PC-3 (cell line): ENCODE data around the gene DDX17. TPM values are rescaled to one million over a fixed set of nuclear protein-coding genes. Genes with fewer than 3 reads are reported as not detected.

Experiments used
- ATAC-seq: fragments of 200-7000 bp; cut with Tn5 transposase; 2 replicates; pipeline ENCODE4 v1.9.1; 2020; ENCODE audit warnings: mild to moderate bottlenecking, moderate library complexity
- BruUV-seq: library from RNA; stranded (reverse); fragments of 400-500 nt; replicated peaks from 2 replicates; lab custom pipeline; 2021; lab: Mats Ljungman, UMichigan
- CTCF ChIA-PET: fragments of 300-600 bp; sonication (Branson Sonifier 250); formaldehyde crosslinking; loops from one replicate; lab custom pipeline; 2022; ENCODE audit warnings: antibody characterized with exemption; lab: Charles Lee
- POLR2A ChIA-PET: fragments of 300-600 bp; sonication (Branson Sonifier 250); formaldehyde crosslinking; loops from one replicate; lab custom pipeline; 2022; ENCODE audit warnings: antibody characterized with exemption; ENCODE audit not compliant: unreplicated experiment; lab: Charles Lee
- DNase-seq: peaks from one replicate; pipeline ENCODE4 v3.0.0-alpha.2; 2015
- H2AFZ ChIP-seq: fragments of 300-600 bp; sonication (generic); 2 replicates; pipeline ENCODE4 v1.6.0; 2016; ENCODE audit warnings: antibody characterized with exemption, low read length
- H3F3A ChIP-seq: fragments of 300-600 bp; sonication (generic); one replicate; pipeline ENCODE4 v1.6.0; 2017; ENCODE audit warnings: antibody characterized with exemption, low read length, control low read depth, mild to moderate bottlenecking; ENCODE audit not compliant: unreplicated experiment
- H3K27ac ChIP-seq: fragments of 300-600 bp; sonication (generic); 2 replicates; pipeline ENCODE4 v1.5.1; 2016; ENCODE audit warnings: mild to moderate bottlenecking, low read length
- H3K27me3 ChIP-seq: fragments of 300-600 bp; sonication (generic); 2 replicates; pipeline ENCODE4 v1.6.1; 2016; ENCODE audit warnings: low read length, mixed read lengths
- H3K36me3 ChIP-seq: fragments of 300-600 bp; sonication (generic); 2 replicates; pipeline ENCODE4 v1.6.1; 2016; ENCODE audit warnings: low read depth, mixed run types, low read length, mixed read lengths
- H3K4me1 ChIP-seq: fragments of 300-600 bp; sonication (generic); 2 replicates; pipeline ENCODE4 v1.5.1; 2016; ENCODE audit warnings: low read length; ENCODE audit not compliant: insufficient read depth
- H3K4me2 ChIP-seq: fragments of 300-600 bp; sonication (generic); 2 replicates; pipeline ENCODE4 v1.6.0; 2016; ENCODE audit warnings: low read length
- H3K4me3 ChIP-seq: fragments of 300-600 bp; sonication (generic); 2 replicates; pipeline ENCODE4 v1.5.1; 2016; ENCODE audit warnings: mild to moderate bottlenecking, low read length, mixed read lengths
- H3K79me2 ChIP-seq: fragments of 300-600 bp; sonication (generic); 2 replicates; pipeline ENCODE4 v1.6.1; 2017; ENCODE audit warnings: low read length, mixed read lengths
- H3K9ac ChIP-seq: fragments of 300-600 bp; sonication (generic); 2 replicates; pipeline ENCODE4 v1.6.0; 2016; ENCODE audit warnings: mild to moderate bottlenecking, low read length
- H3K9me2 ChIP-seq: fragments of 300-600 bp; sonication (generic); replicated peaks from 2 replicates; pipeline ENCODE4 v1.6.1; 2016; ENCODE audit warnings: mixed run types, low read length, mixed read lengths
- H3K9me3 ChIP-seq: fragments of 300-600 bp; sonication (generic); 2 replicates; pipeline ENCODE4 v1.6.1; 2016; ENCODE audit warnings: low read length, mixed read lengths
- H4K20me1 ChIP-seq: fragments of 300-600 bp; sonication (generic); 2 replicates; pipeline ENCODE4 v1.6.1; 2016; ENCODE audit warnings: low read length, mixed read lengths
- EZH2 ChIP-seq: fragments of 300-600 bp; sonication (generic); IDR thresholded peaks from one replicate; pipeline ENCODE4 v1.6.1; 2017; ENCODE audit warnings: antibody characterized with exemption, mild to moderate bottlenecking, low read length; ENCODE audit not compliant: unreplicated experiment
- EZH2phosphoT487 ChIP-seq: fragments of 300-600 bp; sonication (generic); IDR thresholded peaks from 2 replicates; pipeline ENCODE4 v1.6.1; 2018; ENCODE audit warnings: mild to moderate bottlenecking, antibody characterized with exemption, low read length, borderline replicate concordance
- intact Hi-C: fragments of 100-400 bp; cut with micrococcal nuclease; formaldehyde crosslinking; loops from 2 replicates; pipeline ENCODE4 v1.9.0; 2023
- total RNA-seq: library from RNA; depleted of rRNA; stranded (reverse); fragments of >200 nt; gene quantifications from 2 replicates; pipeline ENCODE4 v1.2.3, GENCODE V29; 2014
- TF ChIP-seq, protein P1 (sequence below): fragments of 300-600 bp; sonication (generic); conservative IDR thresholded peaks from 2 replicates; pipeline ENCODE4 v1.5.1; 2017; ENCODE audit warnings: antibody characterized with exemption, low read depth, mild to moderate bottlenecking, low read length

Gene DDX17
- total RNA-seq, 1 experiment from 2014 or later = 333 TPM

DNA sequence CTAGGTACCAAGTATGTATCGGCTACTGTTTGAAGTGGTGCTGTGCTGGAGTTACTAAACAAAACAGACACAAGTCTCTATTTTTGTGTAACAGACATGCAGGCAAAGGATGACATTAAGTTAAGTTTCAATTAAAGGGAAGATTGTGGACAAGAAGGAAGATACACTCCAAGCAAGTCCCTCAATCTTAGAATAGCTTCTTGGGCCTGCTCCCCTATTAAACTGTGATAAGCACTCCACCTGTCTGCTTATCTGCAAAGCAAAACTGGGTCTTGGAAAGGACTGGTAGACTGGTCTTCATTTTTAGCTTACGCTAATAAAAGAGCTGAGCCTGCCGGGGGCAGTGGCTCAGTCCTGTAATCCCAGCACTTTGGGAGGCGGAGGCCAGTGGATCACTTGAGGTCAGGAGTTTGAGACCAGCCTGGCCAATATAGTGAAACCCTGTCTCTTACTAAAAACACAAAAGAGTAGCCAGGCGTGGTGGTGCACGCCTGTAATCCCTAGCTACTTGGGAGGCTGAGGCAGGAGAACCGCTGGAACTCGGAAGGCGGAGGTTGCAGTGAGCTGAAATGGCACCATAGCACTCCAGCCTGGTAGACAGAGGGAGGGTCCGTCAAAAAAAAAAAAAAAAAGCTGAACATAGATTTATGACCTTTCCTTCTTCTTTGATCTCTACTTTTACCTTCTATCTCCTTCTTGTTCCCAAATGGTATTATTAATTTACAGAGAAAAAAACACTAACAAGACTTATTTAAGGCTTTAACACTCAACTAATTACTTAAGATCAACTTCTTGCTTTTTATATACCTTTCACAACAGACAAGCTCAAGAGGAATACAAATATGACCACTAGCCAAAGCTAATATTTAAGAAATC, 4.1 kb downstream of the DDX17 start:
- POLR2A ChIA-PET = no interaction called here
- Histone ChIP-seq H3K79me2 (peaks cover 83% of the 10 kb centered on the region), H3F3A (no peaks in the 10 kb centered on the region), H4K20me1 (peaks cover 39% of the 10 kb centered on the region), H3K4me3 (no peak overlapping the region), H2AFZ (no peak overlapping the region), H3K9me3 (no peaks in the 10 kb centered on the region), H3K9me2 (no peaks in the 10 kb centered on the region), H3K4me1 (peaks cover 24% of the 10 kb centered on the region), H3K27me3 (no peaks in the 10 kb centered on the region), H3K27ac (no peak overlapping the region), H3K4me2 (peak overlapping the region; percentile 100), H3K36me3 (peaks cover 40% of the 10 kb centered on the region), H3K9ac (no peak overlapping the region)
- ATAC-seq (no peak), DNase-seq (no peak)
- no peak for TF ChIP-seq EZH2
- TF ChIP-seq, protein P1, sequence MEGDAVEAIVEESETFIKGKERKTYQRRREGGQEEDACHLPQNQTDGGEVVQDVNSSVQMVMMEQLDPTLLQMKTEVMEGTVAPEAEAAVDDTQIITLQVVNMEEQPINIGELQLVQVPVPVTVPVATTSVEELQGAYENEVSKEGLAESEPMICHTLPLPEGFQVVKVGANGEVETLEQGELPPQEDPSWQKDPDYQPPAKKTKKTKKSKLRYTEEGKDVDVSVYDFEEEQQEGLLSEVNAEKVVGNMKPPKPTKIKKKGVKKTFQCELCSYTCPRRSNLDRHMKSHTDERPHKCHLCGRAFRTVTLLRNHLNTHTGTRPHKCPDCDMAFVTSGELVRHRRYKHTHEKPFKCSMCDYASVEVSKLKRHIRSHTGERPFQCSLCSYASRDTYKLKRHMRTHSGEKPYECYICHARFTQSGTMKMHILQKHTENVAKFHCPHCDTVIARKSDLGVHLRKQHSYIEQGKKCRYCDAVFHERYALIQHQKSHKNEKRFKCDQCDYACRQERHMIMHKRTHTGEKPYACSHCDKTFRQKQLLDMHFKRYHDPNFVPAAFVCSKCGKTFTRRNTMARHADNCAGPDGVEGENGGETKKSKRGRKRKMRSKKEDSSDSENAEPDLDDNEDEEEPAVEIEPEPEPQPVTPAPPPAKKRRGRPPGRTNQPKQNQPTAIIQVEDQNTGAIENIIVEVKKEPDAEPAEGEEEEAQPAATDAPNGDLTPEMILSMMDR = no peak
- TF ChIP-seq EZH2phosphoT487 = no peak
- CTCF ChIA-PET = no interaction called here
- intact Hi-C loops = loop anchor here (5.0 kb wide), 1 partner anchor 70 kb away; the partner anchor contains the start of gene DMC1
- no TSS peak for BruUV-seq

- POLR2A ChIA-PET = no interaction called here
- Histone ChIP-seq H3K36me3 (peaks cover 67% of the 10 kb centered on the region), H3K27ac (no peak overlapping the region), H3K9me3 (no peaks in the 10 kb centered on the region), H3K9ac (no peak overlapping the region), H3F3A (no peaks in the 10 kb centered on the region), H3K4me2 (no peak overlapping the region), H3K9me2 (no peaks in the 10 kb centered on the region), H3K27me3 (no peaks in the 10 kb centered on the region), H2AFZ (no peak overlapping the region), H3K4me1 (0 out of 2 replicates have a peak, but pooled peaks cover 3% of the 10 kb centered on the region), H4K20me1 (peaks cover 30% of the 10 kb centered on the region), H3K79me2 (peaks cover 62% of the 10 kb centered on the region), H3K4me3 (no peak overlapping the region)
- no TSS peak for BruUV-seq
- TF ChIP-seq EZH2 (no peak), EZH2phosphoT487 (no peak)
- TF ChIP-seq, protein P1 = no peak
- DNase-seq (no peak), ATAC-seq (no peak)
- intact Hi-C loops = no loop called here
- CTCF ChIA-PET = no interaction called here
These were observed 8.2 kb downstream of the DDX17 start for GRCh38 chr22:38497869-38498268.

- peaks cover 85% of the 10 kb centered on the region for H3K36me3 ChIP-seq
- H3K9ac ChIP-seq = no peak overlapping the region
- CTCF ChIA-PET = interaction anchor here (0.7 kb wide), 1 partner anchor 44 kb away, joined by 3 read pairs; no protein-coding TSS in a partner anchor
These were observed 11.2 kb downstream of the DDX17 start for GRCh38 chr22:38494939-38495338.

More at GRCh38 chr22:38494939-38495338, 11.2 kb downstream of the DDX17 start:
- no peaks in the 10 kb centered on the region for H3F3A ChIP-seq
- TF ChIP-seq, protein P1 = no peak
- TF ChIP-seq EZH2 (no peak), EZH2phosphoT487 (no peak)
- no peaks in the 10 kb centered on the region for H3K27me3 ChIP-seq
- no peak overlapping the region for H2AFZ ChIP-seq
- H3K9me3 ChIP-seq = no peaks in the 10 kb centered on the region
- H4K20me1 ChIP-seq = 0 out of 2 replicates have a peak, but pooled peaks cover 10% of the 10 kb centered on the region
- intact Hi-C loops = no loop called here
- H3K9me2 ChIP-seq = no peaks in the 10 kb centered on the region
- no peak overlapping the region for H3K27ac ChIP-seq
- POLR2A ChIA-PET = no interaction called here
- H3K4me3 ChIP-seq = no peak overlapping the region
- peaks cover 37% of the 10 kb centered on the region for H3K79me2 ChIP-seq
- DNase-seq (no peak), ATAC-seq (no peak)
- no peak overlapping the region for H3K4me2 ChIP-seq
- BruUV-seq = no TSS peak
- H3K4me1 ChIP-seq = no peaks in the 10 kb centered on the region
